Activated CD8-positive, alpha-beta memory T cell treated with anti-CD3 and anti-CD28 coated beads, Interleukin-2, amount 10 ng/mL, durations not matched to agents 7 days and 5 days (primary cell): ENCODE measurements around the gene TANGO2. TPM values are rescaled to one million over a fixed set of nuclear protein-coding genes. Genes with fewer than 3 reads are reported as not detected.

Source experiments
- ATAC-seq: fragments of 150-1000 bp; cut with Tn5 transposase; one replicate; pipeline ENCODE4 v1.10.0; 2021; ENCODE audit warnings: moderate library complexity
- CTCF ChIA-PET: fragments of 350-600 bp; sonication (Branson Sonifier 250); formaldehyde crosslinking; loops from one replicate; lab custom pipeline; 2021; ENCODE audit warnings: antibody characterized with exemption; lab: Charles Lee
- DNase-seq: peaks from one replicate; pipeline ENCODE4 v3.0.0-alpha.2; 2020
- H3K27ac Mint-ChIP-seq: one replicate; pipeline ENCODE4 v1.8.0; 2021; ENCODE audit warnings: mild to moderate bottlenecking, mixed read lengths
- H3K27me3 Mint-ChIP-seq: one replicate; pipeline ENCODE4 v1.8.0; 2021; ENCODE audit warnings: mixed read lengths
- H3K36me3 Mint-ChIP-seq: one replicate; pipeline ENCODE4 v1.8.0; 2021; ENCODE audit warnings: mild to moderate bottlenecking, mixed read lengths
- H3K4me1 Mint-ChIP-seq: one replicate; pipeline ENCODE4 v1.8.0; 2021; ENCODE audit warnings: mixed read lengths
- H3K4me3 Mint-ChIP-seq: one replicate; pipeline ENCODE4 v1.8.0; 2021; ENCODE audit warnings: mild to moderate bottlenecking, moderate library complexity, mixed read lengths
- H3K9me3 Mint-ChIP-seq: one replicate; pipeline ENCODE4 v1.8.0; 2022; ENCODE audit warnings: low read depth, mixed read lengths
- total RNA-seq, 2 experiments: library from RNA; stranded (reverse); gene quantifications; one replicate each; pipeline ENCODE4 v1.2.3, GENCODE V29; 2021

TANGO2 gene
- total RNA-seq, 2 experiments from 2014 or later, result 36.7 to 44.5 TPM

- no peaks in the 10 kb centered on the region for H3K4me1 Mint-ChIP-seq
- CTCF ChIA-PET, result interaction anchor here (1.7 kb wide), 1 partner anchor 125 kb away, joined by 3 read pairs; no protein-coding TSS in a partner anchor
- DNase-seq, result no peak
- H3K4me3 Mint-ChIP-seq, result no peak overlapping the region
- peaks cover 11% of the 10 kb centered on the region for H3K9me3 Mint-ChIP-seq
- ATAC-seq, result no peak
- no peak overlapping the region for H3K27ac Mint-ChIP-seq
- H3K36me3 Mint-ChIP-seq, result peaks cover 9% of the 10 kb centered on the region
- H3K27me3 Mint-ChIP-seq, result peaks cover 24% of the 10 kb centered on the region
Observed at GRCh38 chr22:20003304-20003703, 17.6 kb upstream of the TANGO2 start.

DNA sequence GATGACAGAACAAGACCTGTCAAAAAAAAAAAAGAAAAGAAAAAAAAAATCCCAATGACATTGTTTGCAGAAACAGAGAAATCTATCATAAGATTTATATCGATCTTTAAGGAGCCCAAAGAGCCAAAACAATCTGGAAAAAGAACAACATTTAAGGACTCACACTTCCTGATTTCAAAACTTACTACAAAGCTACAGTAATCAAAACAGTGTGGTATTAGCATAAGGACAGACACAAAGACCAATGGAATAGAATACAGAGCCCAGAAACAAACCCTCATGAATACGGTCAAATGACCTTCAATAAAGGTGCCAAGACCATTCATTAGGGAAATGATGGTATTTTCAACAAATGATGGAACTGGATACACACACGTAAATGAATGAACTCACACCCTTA is 16.4 kb upstream of the TANGO2 start:
- H3K4me3 Mint-ChIP-seq, result no peak overlapping the region
- peaks cover 24% of the 10 kb centered on the region for H3K27me3 Mint-ChIP-seq

GRCh38 chr22:20008221-20008995 is 12.5 kb upstream of the TANGO2 start:
- ATAC-seq (no peak), DNase-seq (no peak)
- Mint-ChIP-seq H3K9me3 (peaks cover 5% of the 10 kb centered on the region), H3K27me3 (peaks cover 14% of the 10 kb centered on the region), H3K4me1 (peaks cover 6% of the 10 kb centered on the region), H3K4me3 (no peak overlapping the region), H3K36me3 (peaks cover 4% of the 10 kb centered on the region), H3K27ac (no peak overlapping the region)
- CTCF ChIA-PET, result interaction anchor here (1.8 kb wide), 2 partner anchors 37 to 98 kb away, joined by 4 read pairs; no protein-coding TSS in a partner anchor

More for the DNA sequence above, 16.4 kb upstream of the TANGO2 start:
- H3K4me1 Mint-ChIP-seq, result no peaks in the 10 kb centered on the region
- DNase-seq (no peak), ATAC-seq (no peak)
- H3K9me3 Mint-ChIP-seq, result peaks cover 11% of the 10 kb centered on the region
- peaks cover 9% of the 10 kb centered on the region for H3K36me3 Mint-ChIP-seq
- CTCF ChIA-PET, result no interaction called here
- no peak overlapping the region for H3K27ac Mint-ChIP-seq

GRCh38 chr22:20009018-20009491 is 11.9 kb upstream of the TANGO2 start:
- H3K27ac Mint-ChIP-seq, result no peak overlapping the region
- H3K4me3 Mint-ChIP-seq, result no peak overlapping the region
- peaks cover 2% of the 10 kb centered on the region for H3K9me3 Mint-ChIP-seq
- ATAC-seq, result no peak
- no peaks in the 10 kb centered on the region for H3K36me3 Mint-ChIP-seq
- no peak for DNase-seq
- peaks cover 6% of the 10 kb centered on the region for H3K4me1 Mint-ChIP-seq
- peaks cover 9% of the 10 kb centered on the region for H3K27me3 Mint-ChIP-seq
- CTCF ChIA-PET, result interaction anchor here (1.8 kb wide), 2 partner anchors 38 to 99 kb away, joined by 4 read pairs; no protein-coding TSS in a partner anchor

- Mint-ChIP-seq H3K9me3 (peaks cover 2% of the 10 kb centered on the region), H3K4me3 (no peak overlapping the region), H3K36me3 (no peaks in the 10 kb centered on the region), H3K4me1 (peaks cover 6% of the 10 kb centered on the region), H3K27me3 (peaks cover 9% of the 10 kb centered on the region), H3K27ac (no peak overlapping the region)
- ATAC-seq (no peak), DNase-seq (no peak)
- CTCF ChIA-PET, result interaction anchor here (1.8 kb wide), 2 partner anchors 38 to 100 kb away, joined by 4 read pairs; no protein-coding TSS in a partner anchor
Observed at GRCh38 chr22:20009582-20010306, 11.2 kb upstream of the TANGO2 start.

GRCh38 chr22:20010307-20011122 is 10.4 kb upstream of the TANGO2 start:
- H3K4me1 Mint-ChIP-seq, result peaks cover 8% of the 10 kb centered on the region
- no peak for ATAC-seq

DNA sequence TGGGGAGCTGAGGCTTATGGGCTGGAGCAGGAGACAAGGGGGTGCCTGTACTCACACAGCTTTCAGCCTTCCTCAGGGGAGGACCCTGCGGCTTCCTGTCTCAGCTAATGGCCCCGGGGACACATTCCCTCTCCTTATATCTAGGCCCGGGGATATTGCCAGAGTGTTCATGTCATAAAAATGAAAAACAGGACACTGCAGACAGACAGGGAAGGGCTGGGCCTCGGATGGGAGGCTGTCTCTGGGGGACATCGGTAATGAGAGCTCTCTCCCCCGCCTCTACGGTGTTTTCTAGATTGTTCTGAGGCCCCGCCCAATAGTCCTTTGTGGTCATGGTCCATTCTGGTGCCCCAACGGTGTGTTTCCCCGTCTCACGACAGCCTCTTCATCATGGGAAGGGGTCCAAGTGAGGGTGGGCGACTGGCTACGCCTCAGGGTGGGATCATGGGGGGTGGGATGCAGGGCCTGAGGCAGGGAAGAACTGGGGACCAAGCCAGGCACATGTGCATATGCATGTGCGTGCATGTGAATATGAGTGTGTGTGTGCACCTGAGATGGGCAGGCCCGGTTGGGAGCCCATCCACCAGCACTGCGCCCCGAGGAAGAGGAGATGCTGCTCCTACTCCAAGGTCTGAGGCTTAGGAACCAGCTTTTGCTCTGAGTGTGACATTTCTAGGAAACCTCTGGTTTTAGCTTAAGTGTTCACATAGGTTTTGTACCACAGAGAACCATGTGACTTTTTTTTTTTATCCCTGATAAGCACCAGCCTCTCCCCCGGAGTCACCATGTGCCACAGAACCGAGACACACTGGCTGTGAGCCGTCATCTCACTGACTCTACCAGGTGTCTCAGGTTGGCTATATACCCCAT is 9.6 kb upstream of the TANGO2 start:
- Mint-ChIP-seq H3K27ac (no peak overlapping the region), H3K36me3 (no peaks in the 10 kb centered on the region), H3K4me1 (peaks cover 8% of the 10 kb centered on the region), H3K27me3 (peaks cover 17% of the 10 kb centered on the region), H3K9me3 (no peaks in the 10 kb centered on the region), H3K4me3 (no peak overlapping the region)
- ATAC-seq (no peak), DNase-seq (no peak)
- CTCF ChIA-PET, result interaction anchor here (6.0 kb wide), 1 partner anchor 42 kb away, joined by 97 read pairs; no protein-coding TSS in a partner anchor

More at GRCh38 chr22:20010307-20011122, 10.4 kb upstream of the TANGO2 start:
- H3K9me3 Mint-ChIP-seq, result peaks cover 2% of the 10 kb centered on the region
- peaks cover 15% of the 10 kb centered on the region for H3K27me3 Mint-ChIP-seq
- DNase-seq, result no peak
- no peak overlapping the region for H3K4me3 Mint-ChIP-seq
- H3K27ac Mint-ChIP-seq, result no peak overlapping the region
- H3K36me3 Mint-ChIP-seq, result no peaks in the 10 kb centered on the region
- CTCF ChIA-PET, result interaction anchor here (1.8 to 6.0 kb wide), 2 partner anchors 39 to 41 kb away, joined by 4 to 97 read pairs; no protein-coding TSS in a partner anchor

DNA sequence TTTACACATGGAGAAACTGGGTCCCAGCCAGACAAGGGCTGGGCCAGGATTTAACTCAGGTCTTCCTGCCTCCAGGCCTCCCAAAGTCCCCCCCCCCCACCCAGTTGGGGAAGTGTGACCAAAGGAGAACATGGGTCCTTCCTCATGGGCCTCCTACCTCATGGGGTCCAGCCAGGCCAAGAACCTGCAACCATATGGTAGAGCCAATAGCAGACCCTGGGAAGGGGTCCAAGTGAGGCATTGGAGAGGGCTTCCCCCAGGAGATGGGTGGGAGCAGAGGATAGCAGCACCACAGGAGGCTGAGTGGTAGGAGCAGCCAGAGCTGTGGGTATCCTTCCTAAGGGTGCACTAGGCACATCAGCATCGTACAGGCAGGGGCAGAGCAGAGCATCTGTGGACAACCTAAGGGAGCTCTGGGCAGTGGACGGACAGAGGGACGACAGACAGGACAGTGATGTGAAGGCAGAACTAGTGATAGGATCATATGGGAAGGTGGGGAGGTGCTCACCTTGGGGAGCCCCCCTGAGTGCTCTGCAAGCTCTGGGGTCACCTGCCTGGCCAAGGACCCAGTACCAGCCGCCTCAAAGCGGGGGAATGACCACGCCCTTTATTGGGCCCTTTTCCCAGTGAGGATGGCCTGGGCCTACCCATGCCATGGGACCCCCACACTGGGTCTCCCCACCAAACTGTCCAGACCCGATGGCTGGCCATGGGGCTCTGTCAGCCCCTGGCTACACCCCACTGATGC is 8.7 kb upstream of the TANGO2 start:
- ATAC-seq (no peak), DNase-seq (no peak)
- H3K4me1 Mint-ChIP-seq, result peaks cover 10% of the 10 kb centered on the region
- CTCF ChIA-PET, result interaction anchor here (0.6 to 6.0 kb wide), 3 partner anchors 43 to 282 kb away, joined by 3 to 97 read pairs (median 23); no protein-coding TSS in a partner anchor
- no peak overlapping the region for H3K27ac Mint-ChIP-seq
- H3K27me3 Mint-ChIP-seq, result peaks cover 19% of the 10 kb centered on the region
- no peaks in the 10 kb centered on the region for H3K36me3 Mint-ChIP-seq
- no peaks in the 10 kb centered on the region for H3K9me3 Mint-ChIP-seq
- H3K4me3 Mint-ChIP-seq, result no peak overlapping the region

- Mint-ChIP-seq H3K27ac (no peak overlapping the region), H3K4me1 (peaks cover 14% of the 10 kb centered on the region), H3K36me3 (no peaks in the 10 kb centered on the region), H3K27me3 (peaks cover 26% of the 10 kb centered on the region), H3K9me3 (no peaks in the 10 kb centered on the region), H3K4me3 (no peak overlapping the region)
- CTCF ChIA-PET, result interaction anchor here (0.6 to 6.0 kb wide), 14 partner anchors 9 to 282 kb away, joined by 3 to 97 read pairs (median 4); no protein-coding TSS in a partner anchor
- ATAC-seq (no peak), DNase-seq (no peak)
Observed at GRCh38 chr22:20012741-20013331, 8.1 kb upstream of the TANGO2 start.

GRCh38 chr22:20013382-20013871 is 7.5 kb upstream of the TANGO2 start:
- Mint-ChIP-seq H3K4me3 (no peak overlapping the region), H3K36me3 (no peaks in the 10 kb centered on the region), H3K27ac (no peak overlapping the region), H3K4me1 (peaks cover 14% of the 10 kb centered on the region), H3K27me3 (peaks cover 32% of the 10 kb centered on the region), H3K9me3 (no peaks in the 10 kb centered on the region)
- no peak for ATAC-seq
- CTCF ChIA-PET, result interaction anchor here (0.9 to 6.0 kb wide), 15 partner anchors 8 to 283 kb away, joined by 3 to 97 read pairs (median 4); no protein-coding TSS in a partner anchor
- peak; percentile 66 for DNase-seq
